ENCODE measurements around the gene HOXB2.

Gene HOXB2

DNA sequence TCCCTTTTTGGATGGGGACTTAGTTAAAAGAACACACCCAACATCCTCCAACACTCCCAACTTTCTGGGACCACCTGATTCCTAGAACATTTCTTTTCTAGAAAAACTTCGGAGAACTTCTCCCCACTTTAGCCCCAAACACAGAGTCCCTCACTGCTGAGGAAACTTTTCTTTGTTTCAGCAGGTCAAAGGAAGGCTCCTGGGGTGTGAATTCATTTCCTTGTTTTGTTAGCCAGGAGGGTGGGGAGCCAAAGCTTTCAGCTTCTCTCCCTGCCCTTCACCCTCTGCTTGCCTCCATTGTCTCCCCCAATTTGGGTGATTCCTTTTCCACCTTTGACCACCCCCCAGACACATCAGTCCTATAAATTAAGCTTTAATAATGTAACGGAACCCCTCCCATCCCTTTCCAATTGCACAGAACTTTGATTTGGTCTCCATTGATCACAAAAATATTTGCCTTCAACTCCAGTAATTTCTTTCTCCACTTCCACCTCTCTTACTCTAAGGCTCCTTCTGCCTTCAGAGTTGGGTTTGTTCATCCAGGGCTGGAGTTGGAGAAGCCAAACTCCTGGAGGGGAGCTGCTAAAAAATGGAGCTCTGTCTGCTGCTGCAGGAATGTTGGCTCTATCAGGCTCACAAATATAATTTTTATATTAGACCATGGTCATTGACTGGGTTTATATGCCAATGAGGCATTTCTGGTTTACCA is 22.9 kb upstream of the HOXB2 start:
- Histone ChIP-seq H3K4me1 (ENCODE audit: control insufficient read depth, insufficient read depth, low read length) (peaks cover 92% of the 10 kb centered on the region), H3K36me3 (ENCODE audit: control insufficient read depth in 2 of 2, insufficient read depth in 1 of 2, low read length in 2 of 2) (peaks cover 8 to 60% of the 10 kb centered on the region in 2 experiments), H3K4me3 (ENCODE audit: low read depth, low read length) (no peak overlapping the region), H3K27ac (ENCODE audit: extremely low read depth, low read depth, low read length) (peak overlapping the region; percentile 47), H3K9me3 (ENCODE audit: control insufficient read depth, insufficient read depth, low read depth, low read length) (no peaks in the 10 kb centered on the region)
- ChIA-PET POLR2A (no interaction called here), CTCF (interaction anchor here (0.6 to 1.5 kb wide), 3 partner anchors 10 to 260 kb away, joined by 3 to 5 read pairs (median 3); no protein-coding TSS in a partner anchor)
- TF ChIP-seq ZBTB11 (tag by site-specific recombination; conservative IDR thresholded peaks at IDR 0.05; ENCODE audit: low read depth) (peak; percentile 30; the same call in 1 of the 2 replicates), ZNF37A (tag by site-specific recombination; IDR thresholded peaks at IDR 0.05) (no peak), MZF1 (tag by site-specific recombination; IDR thresholded peaks at IDR 0.05; ENCODE audit: borderline replicate concordance) (0 out of 2 replicates have a peak, but pooled peaks have one; percentile 56), ZEB2 (tag by site-specific recombination; IDR thresholded peaks at IDR 0.05) (no peak)

GRCh38 chr17:48567209-48567608 is 22.3 kb upstream of the HOXB2 start:
- no peak overlapping the region for H3K4me3 ChIP-seq (ENCODE audit: low read depth, low read length)
- H3K9me3 ChIP-seq (ENCODE audit: control insufficient read depth, insufficient read depth, low read depth, low read length), result no peaks in the 10 kb centered on the region
- TF ChIP-seq FEZF1 (tag by site-specific recombination; IDR thresholded peaks at IDR 0.05), result peak; percentile 58; the same call in 1 of the 2 replicates
- TF ChIP-seq ZNF600 (tag by site-specific recombination; IDR thresholded peaks at IDR 0.05), result peak; percentile 79
- no peak for TF ChIP-seq GLIS2 (tag by site-specific recombination; IDR thresholded peaks at IDR 0.05)
- peak; percentile 40; the same call in 1 of the 2 replicates for TF ChIP-seq ZNF843 (tag by site-specific recombination; IDR thresholded peaks at IDR 0.05)
- TF ChIP-seq, protein P1, sequence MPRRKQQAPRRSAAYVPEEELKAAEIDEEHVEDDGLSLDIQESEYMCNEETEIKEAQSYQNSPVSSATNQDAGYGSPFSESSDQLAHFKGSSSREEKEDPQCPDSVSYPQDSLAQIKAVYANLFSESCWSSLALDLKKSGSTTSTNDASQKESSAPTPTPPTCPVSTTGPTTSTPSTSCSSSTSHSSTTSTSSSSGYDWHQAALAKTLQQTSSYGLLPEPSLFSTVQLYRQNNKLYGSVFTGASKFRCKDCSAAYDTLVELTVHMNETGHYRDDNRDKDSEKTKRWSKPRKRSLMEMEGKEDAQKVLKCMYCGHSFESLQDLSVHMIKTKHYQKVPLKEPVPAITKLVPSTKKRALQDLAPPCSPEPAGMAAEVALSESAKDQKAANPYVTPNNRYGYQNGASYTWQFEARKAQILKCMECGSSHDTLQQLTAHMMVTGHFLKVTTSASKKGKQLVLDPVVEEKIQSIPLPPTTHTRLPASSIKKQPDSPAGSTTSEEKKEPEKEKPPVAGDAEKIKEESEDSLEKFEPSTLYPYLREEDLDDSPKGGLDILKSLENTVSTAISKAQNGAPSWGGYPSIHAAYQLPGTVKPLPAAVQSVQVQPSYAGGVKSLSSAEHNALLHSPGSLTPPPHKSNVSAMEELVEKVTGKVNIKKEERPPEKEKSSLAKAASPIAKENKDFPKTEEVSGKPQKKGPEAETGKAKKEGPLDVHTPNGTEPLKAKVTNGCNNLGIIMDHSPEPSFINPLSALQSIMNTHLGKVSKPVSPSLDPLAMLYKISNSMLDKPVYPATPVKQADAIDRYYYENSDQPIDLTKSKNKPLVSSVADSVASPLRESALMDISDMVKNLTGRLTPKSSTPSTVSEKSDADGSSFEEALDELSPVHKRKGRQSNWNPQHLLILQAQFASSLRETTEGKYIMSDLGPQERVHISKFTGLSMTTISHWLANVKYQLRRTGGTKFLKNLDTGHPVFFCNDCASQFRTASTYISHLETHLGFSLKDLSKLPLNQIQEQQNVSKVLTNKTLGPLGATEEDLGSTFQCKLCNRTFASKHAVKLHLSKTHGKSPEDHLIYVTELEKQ (tag by site-specific recombination; IDR thresholded peaks at IDR 0.05; ENCODE audit: borderline replicate concordance), result no peak
- peak; percentile 23; the same call in 1 of the 2 replicates for TF ChIP-seq KLF1 (tag by site-specific recombination; IDR thresholded peaks at IDR 0.05)
- TF ChIP-seq ELK4 (IDR thresholded peaks at IDR 0.05; ENCODE audit: borderline replicate concordance, low read depth, low read length), result no peak
- TF ChIP-seq ZBTB17 (tag by site-specific recombination; IDR thresholded peaks at IDR 0.05), result peak; percentile 60; the same call in 1 of the 2 replicates
- 0 out of 2 replicates have a peak, but pooled peaks have one; percentile 15 for TF ChIP-seq ZNF10 (tag by site-specific recombination; IDR thresholded peaks at IDR 0.05)
- TF ChIP-seq IKZF3 (tag by site-specific recombination; IDR thresholded peaks at IDR 0.05), result peak; percentile 40; the same call in 1 of the 2 replicates
- peaks cover 8 to 57% of the 10 kb centered on the region in 2 experiments for H3K36me3 ChIP-seq (ENCODE audit: control insufficient read depth in 2 of 2, insufficient read depth in 1 of 2, low read length in 2 of 2)
- peaks cover 92% of the 10 kb centered on the region for H3K4me1 ChIP-seq (ENCODE audit: control insufficient read depth, insufficient read depth, low read length)
- ChIA-PET POLR2A (interaction anchor here (0.5 kb wide), 1 partner anchor 13 kb away, joined by 3 read pairs; no protein-coding TSS in a partner anchor), CTCF (interaction anchor here (1.5 kb wide), 1 partner anchor 259 kb away, joined by 5 read pairs; no protein-coding TSS in a partner anchor)
- H3K27ac ChIP-seq (ENCODE audit: extremely low read depth, low read depth, low read length), result peak overlapping the region; percentile 47
